ENCODE measurements around the gene HRH1.

HRH1 gene

GRCh38 chr3:11140713-11141104 is 13.6 kb upstream of the HRH1 start:
- POLR2A ChIA-PET: no interaction called here
- Histone ChIP-seq H3K9me3 (ENCODE audit: control insufficient read depth, insufficient read depth, low read depth, low read length) (no peaks in the 10 kb centered on the region), H3K27ac (ENCODE audit: extremely low read depth, low read depth, low read length) (no peak overlapping the region), H3K36me3 (ENCODE audit: control insufficient read depth in 2 of 2, insufficient read depth in 1 of 2, low read length in 2 of 2) (no peaks in the 10 kb centered on the region), H3K4me1 (ENCODE audit: control insufficient read depth, insufficient read depth, low read length) (no peaks in the 10 kb centered on the region), H3K4me3 (ENCODE audit: low read depth, low read length) (no peak overlapping the region)
- CTCF ChIA-PET: interaction anchor here (0.9 kb wide), 1 partner anchor 28 kb away, joined by 4 read pairs; no protein-coding TSS in a partner anchor
- no peak for TF ChIP-seq ZNF280C (tag by site-specific recombination; IDR thresholded peaks at IDR 0.05)
- no peak for TF ChIP-seq ZNF792 (tag by site-specific recombination; IDR thresholded peaks at IDR 0.05)
- no peak for TF ChIP-seq EGR2 (tag by site-specific recombination; IDR thresholded peaks at IDR 0.05; ENCODE audit: low read depth)
- TF ChIP-seq ZNF394 (tag by site-specific recombination; IDR thresholded peaks at IDR 0.05; ENCODE audit: borderline replicate concordance): no peak
- no peak for TF ChIP-seq ZNF449 (tag by site-specific recombination; IDR thresholded peaks at IDR 0.05)
- no peak for TF ChIP-seq ZNF529 (tag by site-specific recombination; IDR thresholded peaks at IDR 0.05; ENCODE audit: insufficient replicate concordance)
- no peak for TF ChIP-seq ZFP3 (tag by site-specific recombination; IDR thresholded peaks at IDR 0.05; ENCODE audit: low read depth)
- TF ChIP-seq ZNF701 (tag by site-specific recombination; IDR thresholded peaks at IDR 0.05): no peak
- TF ChIP-seq ZNF302 (tag by site-specific recombination; IDR thresholded peaks at IDR 0.05; ENCODE audit: low read depth): no peak
- no peak for TF ChIP-seq ZBTB49 (tag by site-specific recombination; IDR thresholded peaks at IDR 0.05; ENCODE audit: low read depth)
- no peak for TF ChIP-seq ZNF777 (tag by site-specific recombination; IDR thresholded peaks at IDR 0.05; ENCODE audit: borderline replicate concordance)
- no peak for TF ChIP-seq ZNF623 (tag by site-specific recombination; IDR thresholded peaks at IDR 0.05)

GRCh38 chr3:11143476-11143875 is 10.8 kb upstream of the HRH1 start:
- no peak overlapping the region for H3K4me3 ChIP-seq (ENCODE audit: low read depth, low read length)
- no peaks in the 10 kb centered on the region for H3K36me3 ChIP-seq (ENCODE audit: control insufficient read depth in 2 of 2, insufficient read depth in 1 of 2, low read length in 2 of 2)
- TF ChIP-seq GLI4 (tag by site-specific recombination; IDR thresholded peaks at IDR 0.05): no peak
- no peak for TF ChIP-seq ZNF404 (tag by site-specific recombination; IDR thresholded peaks at IDR 0.05)
- no peak for TF ChIP-seq HOXA7 (CRISPR knock-in tag; IDR thresholded peaks at IDR 0.05; ENCODE audit: borderline replicate concordance)
- no peak for TF ChIP-seq PRDM10 (tag by site-specific recombination; IDR thresholded peaks at IDR 0.05)
- no peak for TF ChIP-seq KLF16 (tag by site-specific recombination; IDR thresholded peaks at IDR 0.05)
- no peak for TF ChIP-seq ZNF155 (tag by site-specific recombination; IDR thresholded peaks at IDR 0.05)
- H3K9me3 ChIP-seq (ENCODE audit: control insufficient read depth, insufficient read depth, low read depth, low read length): no peaks in the 10 kb centered on the region
- H3K27ac ChIP-seq (ENCODE audit: extremely low read depth, low read depth, low read length): no peak overlapping the region
- POLR2A ChIA-PET: no interaction called here
- no peaks in the 10 kb centered on the region; the same call in 1 of the 2 replicates for H3K4me1 ChIP-seq (ENCODE audit: control insufficient read depth, insufficient read depth, low read length)
- CTCF ChIA-PET: interaction anchor here (0.7 to 1.4 kb wide), 2 partner anchors 8 to 14 kb away, joined by 5 read pairs; no protein-coding TSS in a partner anchor

All from HEK293 (cell line).